Islet of Langerhans (tissue), 1 donor: ENCODE results near the gene AMZ2.
"Not testable (repeated sequence)": the region's sequence is repeated elsewhere in the genome, so short reads cannot be mapped to it uniquely, and the experiment has no call there.

Experiments used
- FAIRE-seq: peaks from one replicate; lab custom pipeline; 2011; peaks lifted over from hg19 to GRCh38; lab: Jason Lieb, UNC

The AMZ2 gene

GRCh38 chr17:68253426-68253825 is 5.6 kb downstream of the AMZ2 start:
- FAIRE-seq, result not testable (repeated sequence)

- no peak for FAIRE-seq
These were observed 7.3 kb downstream of the AMZ2 start for GRCh38 chr17:68255151-68255550.

GRCh38 chr17:68255731-68256538 is 8.1 kb downstream of the AMZ2 start:
- FAIRE-seq, result no peak

- FAIRE-seq, result not testable (repeated sequence)
These were observed 8.9 kb downstream of the AMZ2 start for GRCh38 chr17:68256701-68257100.

GRCh38 chr17:68257934-68258333 is 10.1 kb downstream of the AMZ2 start:
- FAIRE-seq, result no peak

- not testable (repeated sequence) for FAIRE-seq
These were observed 11.2 kb downstream of the AMZ2 start for GRCh38 chr17:68258890-68259647.

GRCh38 chr17:68259648-68259951 is 11.8 kb downstream of the AMZ2 start:
- peak; percentile 21 for FAIRE-seq

GRCh38 chr17:68260051-68260762 is 12.4 kb downstream of the AMZ2 start:
- FAIRE-seq, result no peak

GRCh38 chr17:68262467-68262866 is 14.6 kb downstream of the AMZ2 start:
- FAIRE-seq, result not testable (repeated sequence)

- peak; percentile 97 for FAIRE-seq
These were observed 15.3 kb downstream of the AMZ2 start for GRCh38 chr17:68263101-68263681.

GRCh38 chr17:68265833-68266232 is 18.0 kb downstream of the AMZ2 start:
- not testable (repeated sequence) for FAIRE-seq

GRCh38 chr17:68273722-68274121 is 25.9 kb downstream of the AMZ2 start:
- FAIRE-seq, result no peak

GRCh38 chr17:68276339-68276738 is 28.5 kb downstream of the AMZ2 start:
- FAIRE-seq, result not testable (repeated sequence)

GRCh38 chr17:68277807-68278206 is 30.0 kb downstream of the AMZ2 start:
- no peak for FAIRE-seq

- FAIRE-seq, result not testable (repeated sequence)
These were observed 34.1 kb downstream of the AMZ2 start for GRCh38 chr17:68281965-68282364.

GRCh38 chr17:68288375-68288774 is 40.5 kb downstream of the AMZ2 start:
- no peak for FAIRE-seq

- no peak for FAIRE-seq
These were observed 41.0 kb downstream of the AMZ2 start for GRCh38 chr17:68288804-68289203.

- no peak for FAIRE-seq
These were observed 41.6 kb downstream of the AMZ2 start for GRCh38 chr17:68289473-68289872.

- FAIRE-seq, result no peak
These were observed 42.1 kb downstream of the AMZ2 start for GRCh38 chr17:68289936-68290267.

- no peak for FAIRE-seq
These were observed 42.6 kb downstream of the AMZ2 start for GRCh38 chr17:68290268-68290954.

GRCh38 chr17:68290955-68291835 is 43.4 kb downstream of the AMZ2 start, which contains the start of the genes ARSG and SLC16A6:
ARSG (plus strand) TSS chr17:68291495; CDS start chr17:68307494, 15,999 bp downstream.
SLC16A6 (minus strand) TSS chr17:68291127; CDS start chr17:68278320, 12,807 bp downstream.
- no peak for FAIRE-seq
